Left lung (tissue), 10 donors: ENCODE measurements around the gene DDX11. TPM values are rescaled to one million over a fixed set of nuclear protein-coding genes. Genes with fewer than 3 reads are reported as not detected.
"Not testable (repeated sequence)": the region's sequence is repeated elsewhere in the genome, so short reads cannot be mapped to it uniquely, and the experiment has no call there.

ENCODE experiments used
- ATAC-seq: fragments of 200-7000 bp; cut with Tn5 transposase; one replicate; pipeline ENCODE4 v1.9.1; 2020; ENCODE audit warnings: moderate library complexity
- DNase-seq, 4 donors: peaks; one replicate each; pipeline ENCODE4 v3.0.0-alpha.2; 2013 to 2020
- H3K27ac ChIP-seq, 2 donors: fragments of 200-600 bp; sonication (generic) in 1 of 2; one replicate each; pipeline versions ENCODE4 v1.5.0 to v1.8.0; 2020 to 2021
- H3K27me3 ChIP-seq, 2 donors: fragments of 200-600 bp; sonication (generic) in 1 of 2; one replicate each; pipeline versions ENCODE4 v1.5.0 to v1.8.0; 2020 to 2021
- H3K36me3 ChIP-seq, 2 donors: fragments of 200-600 bp; sonication (generic) in 1 of 2; one replicate each; pipeline versions ENCODE4 v1.5.0 to v1.8.0; 2020 to 2021
- H3K4me1 ChIP-seq, 2 donors: fragments of 200-600 bp; one replicate each; pipeline ENCODE4 v1.8.0; 2021
- H3K4me3 ChIP-seq, 2 donors: fragments of 200-600 bp; sonication (generic) in 1 of 2; one replicate each; pipeline versions ENCODE4 v1.5.0 to v1.8.0; 2020 to 2021; ENCODE audit warnings: mild to moderate bottlenecking in 1 of 2
- H3K9me3 ChIP-seq, 2 donors: fragments of 200-600 bp; sonication (generic) in 1 of 2; one replicate each; pipeline versions ENCODE4 v1.5.0 to v1.8.0; 2020 to 2021
- CTCF ChIP-seq, 2 donors: fragments of 200-600 bp; sonication (generic) in 1 of 2; IDR thresholded peaks; one replicate each; pipeline versions ENCODE4 v1.5.0 to v1.8.0; 2021; ENCODE audit warnings: antibody characterized with exemption in 2 of 2
- intact Hi-C, 2 donors: fragments of 100-400 bp; cut with DNase I; formaldehyde crosslinking; loops; one replicate each; pipeline versions ENCODE4 v1.11.2 to v1.14.2; 2022
- polyA plus RNA-seq, 6 donors: library from polyadenylated mRNA; unstranded; fragments of 120-200 nt; gene quantifications; one replicate each; pipeline ENCODE4 v1.2.1, GENCODE V29; 2013; ENCODE audit not compliant: insufficient read length in 6 of 6
- total RNA-seq, 2 donors: library from RNA; stranded (reverse); fragmentation: NEBNext Ultra II Directional; extraction: Animal tissue kit (Norgen Biotek cat#: 25700); gene quantifications; one replicate each; pipeline ENCODE4 v1.2.1, GENCODE V29; 2021
- donor health status: DM: no; HTN: yes; CAD: no.
- donor health status: DM: no; HTN: no; CAD: no.

DDX11 gene
- total and polyA plus RNA-seq, 8 donors, result 42.0 to 109 (median 72.6) TPM

- ATAC-seq, result peak; percentile 78
- Histone ChIP-seq H3K27me3 (no peaks in the 10 kb centered on the region), H3K4me1 (no peaks in the 10 kb centered on the region), H3K9me3 (no peaks in the 10 kb centered on the region), H3K27ac (no peak overlapping the region), H3K4me3 (no peak overlapping the region), H3K36me3 (no peaks in the 10 kb centered on the region)
- DNase-seq, result no peak
- intact Hi-C loops, result no loop called here
- TF ChIP-seq CTCF (IDR thresholded peaks at IDR 0.05), result no peak
Measured at GRCh38 chr12:31035967-31036665, 37.5 kb upstream of the DDX11 start.

- no peak overlapping the region for H3K27ac ChIP-seq
- TF ChIP-seq CTCF (IDR thresholded peaks at IDR 0.05), result no peak
- no peaks in the 10 kb centered on the region for H3K36me3 ChIP-seq
- H3K4me1 ChIP-seq, result no peaks in the 10 kb centered on the region
- no peak overlapping the region for H3K4me3 ChIP-seq
- no peak for ATAC-seq
- H3K9me3 ChIP-seq, result no peaks in the 10 kb centered on the region
- H3K27me3 ChIP-seq, result no peaks in the 10 kb centered on the region
- no peak for DNase-seq
- intact Hi-C loops, result no loop called here
Measured at GRCh38 chr12:31037028-31037427, 36.6 kb upstream of the DDX11 start.

GRCh38 chr12:31037931-31038330 lies 35.7 kb upstream of the DDX11 start:
- Histone ChIP-seq H3K4me1 (no peaks in the 10 kb centered on the region), H3K27ac (no peak overlapping the region), H3K36me3 (no peaks in the 10 kb centered on the region), H3K27me3 (no peaks in the 10 kb centered on the region), H3K9me3 (no peaks in the 10 kb centered on the region), H3K4me3 (no peak overlapping the region)
- ATAC-seq (no peak), DNase-seq (no peak)
- intact Hi-C loops, result no loop called here
- TF ChIP-seq CTCF (IDR thresholded peaks at IDR 0.05), result no peak

GRCh38 chr12:31041033-31041564 lies 32.6 kb upstream of the DDX11 start:
- no peaks in the 10 kb centered on the region for H3K27me3 ChIP-seq
- intact Hi-C loops, result no loop called here
- no peak overlapping the region for H3K27ac ChIP-seq
- DNase-seq (no peak), ATAC-seq (no peak)
- no peak for TF ChIP-seq CTCF (IDR thresholded peaks at IDR 0.05)
- no peak overlapping the region for H3K4me3 ChIP-seq
- no peaks in the 10 kb centered on the region for H3K4me1 ChIP-seq
- H3K9me3 ChIP-seq, result no peaks in the 10 kb centered on the region
- H3K36me3 ChIP-seq, result no peaks in the 10 kb centered on the region

- intact Hi-C loops, DNase-seq, H3K4me1 ChIP-seq, H3K27ac ChIP-seq, H3K9me3 ChIP-seq, ATAC-seq, H3K36me3 ChIP-seq, H3K27me3 ChIP-seq, H3K4me3 ChIP-seq: not testable (repeated sequence)
Measured at GRCh38 chr12:31050143-31050542, 23.5 kb upstream of the DDX11 start.

GRCh38 chr12:31050548-31050947 lies 23.1 kb upstream of the DDX11 start:
- H3K27ac ChIP-seq, H3K9me3 ChIP-seq, ATAC-seq, DNase-seq, H3K36me3 ChIP-seq, intact Hi-C loops, H3K27me3 ChIP-seq, H3K4me3 ChIP-seq, H3K4me1 ChIP-seq: not testable (repeated sequence)

GRCh38 chr12:31051692-31052091 lies 22.0 kb upstream of the DDX11 start:
- H3K4me3 ChIP-seq, H3K36me3 ChIP-seq, ATAC-seq, H3K27ac ChIP-seq, H3K9me3 ChIP-seq, H3K4me1 ChIP-seq, intact Hi-C loops, DNase-seq, H3K27me3 ChIP-seq: not testable (repeated sequence)

GRCh38 chr12:31052121-31052520 lies 21.5 kb upstream of the DDX11 start:
- H3K36me3 ChIP-seq, H3K9me3 ChIP-seq, H3K27me3 ChIP-seq, H3K4me1 ChIP-seq, intact Hi-C loops, H3K27ac ChIP-seq, H3K4me3 ChIP-seq, ATAC-seq, DNase-seq: not testable (repeated sequence)

- DNase-seq, H3K36me3 ChIP-seq, H3K27me3 ChIP-seq, intact Hi-C loops, H3K4me3 ChIP-seq, H3K9me3 ChIP-seq, H3K27ac ChIP-seq, H3K4me1 ChIP-seq, ATAC-seq: not testable (repeated sequence)
Measured at GRCh38 chr12:31052666-31053439, 20.8 kb upstream of the DDX11 start.
